B cell (primary cell): ENCODE data around the gene PARD3B. TPM values are rescaled to one million over a fixed set of nuclear protein-coding genes. Genes with fewer than 3 reads are reported as not detected.

Source experiments
- ATAC-seq: fragments of 200-7000 bp; cut with Tn5 transposase; one replicate; pipeline ENCODE4 v1.10.0; 2021; ENCODE audit warnings: low read depth, mild to moderate bottlenecking, moderate number of reproducible peaks, moderate library complexity
- CTCF ChIA-PET: fragments of 350-600 bp; sonication (Branson Sonifier 250); formaldehyde crosslinking; loops from one replicate; lab custom pipeline; 2021; ENCODE audit warnings: antibody characterized with exemption, inconsistent platforms; lab: Charles Lee
- POLR2A ChIA-PET: fragments of 350-600 bp; sonication (Branson Sonifier 250); formaldehyde crosslinking; loops from one replicate; lab custom pipeline; 2021; ENCODE audit warnings: antibody characterized with exemption; lab: Charles Lee
- DNase-seq: peaks from one replicate; pipeline ENCODE4 v3.0.0; 2013
- H2AFZ ChIP-seq: 2 replicates; pipeline ENCODE4 v1.6.1; 2012; ENCODE audit warnings: mild to moderate bottlenecking, low read depth, low read length; ENCODE audit not compliant: insufficient read depth, poor library complexity, severe bottlenecking
- H3K27ac ChIP-seq, 2 donors: 1 replicate in 1 of 2; 2 replicates in 1 of 2; pipeline ENCODE4 v1.5.1; 2012 to 2013; ENCODE audit warnings: low read length in 2 of 2, mild to moderate bottlenecking in 2 of 2, moderate library complexity in 1 of 2
- H3K27me3 ChIP-seq, 4 experiments: fragments of 200-600 bp in 1 of 4; sonication (generic) in 1 of 4; replicated peaks in 1 of 4; 1 replicate in 2 of 4; 2 replicates in 2 of 4; pipeline versions ENCODE4 v1.6.1 to v1.7.0; 2013 to 2016; ENCODE audit warnings: low read length in 3 of 4, mild to moderate bottlenecking in 2 of 4, mixed read lengths in 1 of 4, moderate library complexity in 1 of 4; ENCODE audit not compliant: insufficient read depth in 4 of 4, control insufficient read depth in 3 of 4; ENCODE audit errors: control extremely low read depth in 1 of 4
- H3K36me3 ChIP-seq, 2 experiments: replicated peaks in 1 of 2; 1 replicate in 1 of 2; 2 replicates in 1 of 2; pipeline versions ENCODE4 v1.6.1 to v1.7.1; 2013; ENCODE audit warnings: low read length in 1 of 2; ENCODE audit not compliant: insufficient read depth in 2 of 2, control insufficient read depth in 1 of 2; ENCODE audit errors: control extremely low read depth in 1 of 2, extremely low read depth in 1 of 2
- H3K4me1 ChIP-seq, 2 donors: fragments of 200-600 bp in 1 of 2; sonication (generic) in 1 of 2; 1 replicate in 1 of 2; 2 replicates in 1 of 2; pipeline versions ENCODE4 v1.5.1 to v1.6.1; 2013 to 2017; ENCODE audit warnings: low read length in 2 of 2; ENCODE audit not compliant: control insufficient read depth in 2 of 2, insufficient read depth in 2 of 2
- H3K4me2 ChIP-seq: replicated peaks from 2 replicates; pipeline ENCODE3; 2012; ENCODE audit warnings: mild to moderate bottlenecking, low read depth, low read length; ENCODE audit not compliant: poor library complexity, severe bottlenecking
- H3K4me3 ChIP-seq, 5 experiments: fragments of 200-600 bp in 1 of 5; sonication (generic) in 1 of 5; 1 replicate in 3 of 5; 2 replicates in 2 of 5; pipeline versions ENCODE4 v1.5.1 to v1.7.0; 2011 to 2016; ENCODE audit warnings: low read length in 4 of 5, mild to moderate bottlenecking in 4 of 5, low read depth in 2 of 5, control low read depth in 1 of 5, moderate library complexity in 1 of 5; ENCODE audit not compliant: insufficient read depth in 1 of 5; ENCODE audit errors: control extremely low read depth in 1 of 5, extremely low read depth in 1 of 5
- H3K79me2 ChIP-seq: fragments of 200-600 bp; sonication (generic); one replicate; pipeline ENCODE4 v1.6.0; 2016; ENCODE audit warnings: low read length; ENCODE audit not compliant: control insufficient read depth, insufficient read depth
- H3K9ac ChIP-seq: fragments of 200-600 bp; sonication (generic); 2 replicates; pipeline ENCODE4 v1.6.1; 2017; ENCODE audit warnings: mild to moderate bottlenecking, low read length, moderate library complexity
- H3K9me3 ChIP-seq, 3 donors: one replicate each; pipeline versions ENCODE4 v1.6.1 to v1.7.1; 2013; ENCODE audit warnings: low read length in 2 of 3; ENCODE audit not compliant: control insufficient read depth in 2 of 3, insufficient read depth in 1 of 3; ENCODE audit errors: control extremely low read depth in 1 of 3
- H4K20me1 ChIP-seq: 2 replicates; pipeline ENCODE4 v1.6.0; 2012; ENCODE audit warnings: mild to moderate bottlenecking, low read length; ENCODE audit not compliant: insufficient read depth, control insufficient read depth, poor library complexity, severe bottlenecking
- H3K27ac Mint-ChIP-seq: one replicate; pipeline ENCODE4 v1.8.0; 2021; ENCODE audit warnings: mixed read lengths
- H3K27me3 Mint-ChIP-seq: one replicate; pipeline ENCODE4 v1.8.0; 2021; ENCODE audit warnings: mixed read lengths
- H3K4me1 Mint-ChIP-seq: one replicate; pipeline ENCODE4 v1.8.0; 2021; ENCODE audit warnings: mixed read lengths
- H3K4me3 Mint-ChIP-seq: one replicate; pipeline ENCODE4 v1.8.0; 2021; ENCODE audit warnings: mixed read lengths
- H3K9me3 Mint-ChIP-seq: one replicate; pipeline ENCODE4 v1.8.0; 2022; ENCODE audit warnings: mixed read lengths; ENCODE audit not compliant: insufficient read depth
- CTCF ChIP-seq: fragments of 200-600 bp; IDR thresholded peaks from one replicate; pipeline ENCODE4 v1.8.0; 2022; ENCODE audit warnings: antibody characterized with exemption, mild to moderate bottlenecking
- EZH2 ChIP-seq: IDR thresholded peaks from 2 replicates; pipeline ENCODE4 v1.6.1; 2012; ENCODE audit warnings: borderline replicate concordance, low read depth, mild to moderate bottlenecking, moderate library complexity, low read length; ENCODE audit not compliant: insufficient read depth, poor library complexity, severe bottlenecking
- WGBS: methylation state at CpG from one replicate; pipeline ENCODE4 v1.1.5; 2013; ENCODE audit warnings: missing lambda C conversion rate; ENCODE audit not compliant: insufficient coverage; 5-methylcytosine and 5-hydroxymethylcytosine counted together
- intact Hi-C: fragments of 100-400 bp; cut with micrococcal nuclease; formaldehyde crosslinking; loops from one replicate; pipeline ENCODE4 v1.10.0; 2022
- polyA plus RNA-seq: library from polyadenylated mRNA; depleted of rRNA; stranded (reverse); fragments of >200 nt; gene quantifications from 2 replicates; pipeline ENCODE4 v1.2.3, GENCODE V29; 2012
- total RNA-seq, 2 donors: library from RNA; stranded (reverse); fragments of 120-200 nt in 1 of 2; gene quantifications; 1 replicate in 1 of 2; 2 replicates in 1 of 2; pipeline versions ENCODE4 v1.2.3 to v1.2.4, GENCODE V29; 2013 to 2022

PARD3B gene
- total and polyA plus RNA-seq, 2 donors (not counting 1 experiment from before 2014, with no cell fraction given) = not detected

DNA sequence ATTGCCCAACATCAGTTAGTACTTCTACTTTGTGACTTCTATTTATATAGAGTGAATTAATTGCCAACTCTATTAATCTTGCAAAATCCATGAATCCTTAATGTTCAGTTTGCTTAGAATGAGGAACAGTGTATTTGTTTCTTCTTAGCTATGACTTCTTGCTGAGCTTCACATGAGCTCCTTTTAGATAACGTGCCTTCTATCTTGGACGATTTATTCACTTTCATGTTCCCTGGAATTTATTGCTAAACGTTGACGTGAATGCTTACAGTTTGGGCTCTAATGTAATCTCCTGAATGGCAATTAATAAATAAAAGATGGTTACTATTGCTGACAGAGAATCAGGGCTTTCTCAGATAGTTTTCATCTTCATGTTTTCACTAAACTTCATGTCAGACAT, 752.6 kb downstream of the PARD3B start:
- ChIA-PET CTCF (no interaction called here), POLR2A (no interaction called here)
- Mint-ChIP-seq H3K4me3 (no peak overlapping the region), H3K27me3 (no peaks in the 10 kb centered on the region), H3K4me1 (no peaks in the 10 kb centered on the region), H3K27ac (no peak overlapping the region), H3K9me3 (no peaks in the 10 kb centered on the region)
- no peaks in the 10 kb centered on the region for H3K79me2 ChIP-seq
- H3K9ac ChIP-seq = no peak overlapping the region
- H3K27ac ChIP-seq = no peak overlapping the region
- H3K4me2 ChIP-seq = no peak overlapping the region
- H3K36me3 ChIP-seq = no peaks in the 10 kb centered on the region
- H3K4me1 ChIP-seq = no peaks in the 10 kb centered on the region
- H3K4me3 ChIP-seq = no peak overlapping the region
- intact Hi-C loops = no loop called here
- no peaks in the 10 kb centered on the region for H3K27me3 ChIP-seq
- 92% methylated on average over 2 of the region's 4 CpGs for WGBS
- DNase-seq = no peak
- ATAC-seq = no peak
- H3K9me3 ChIP-seq = no peaks in the 10 kb centered on the region
- H4K20me1 ChIP-seq = no peaks in the 10 kb centered on the region
- no peak for TF ChIP-seq EZH2
- TF ChIP-seq CTCF = no peak
- no peak overlapping the region for H2AFZ ChIP-seq

GRCh38 chr2:205311201-205311600, 765.9 kb downstream of the PARD3B start:
- TF ChIP-seq CTCF (no peak), EZH2 (no peak)
- H3K4me3 Mint-ChIP-seq = no peak overlapping the region
- DNase-seq (no peak), ATAC-seq (no peak)
- no peaks in the 10 kb centered on the region for H3K79me2 ChIP-seq
- POLR2A ChIA-PET = no interaction called here
- CTCF ChIA-PET = no interaction called here
- WGBS = no CpG with 5 or more reads among the region's 5 CpGs
- no peaks in the 10 kb centered on the region for H3K9me3 Mint-ChIP-seq
- no peak overlapping the region for H3K4me3 ChIP-seq
- H3K27me3 Mint-ChIP-seq = no peaks in the 10 kb centered on the region
- H3K27ac ChIP-seq = no peak overlapping the region
- no peak overlapping the region for H3K9ac ChIP-seq
- no peaks in the 10 kb centered on the region for H3K36me3 ChIP-seq
- H3K4me2 ChIP-seq = no peak overlapping the region
- no peaks in the 10 kb centered on the region for H3K9me3 ChIP-seq
- intact Hi-C loops = no loop called here
- no peak overlapping the region for H2AFZ ChIP-seq
- no peaks in the 10 kb centered on the region for H3K4me1 Mint-ChIP-seq
- H3K27me3 ChIP-seq = no peaks in the 10 kb centered on the region
- H3K27ac Mint-ChIP-seq = no peak overlapping the region
- H3K4me1 ChIP-seq = no peaks in the 10 kb centered on the region
- H4K20me1 ChIP-seq = no peaks in the 10 kb centered on the region
